GM23248 (cell line): ENCODE results near the gene LRRC3.

Experiments used
- EZH2 ChIP-seq: fragments of 200-600 bp; sonication (generic); IDR thresholded peaks from 2 replicates; pipeline ENCODE4 v1.6.1; 2018; ENCODE audit warnings: antibody characterized with exemption, mild to moderate bottlenecking; ENCODE audit not compliant: insufficient read depth, poor library complexity, severe bottlenecking
- EZH2phosphoT487 ChIP-seq: fragments of 200-600 bp; sonication (generic); IDR thresholded peaks from 2 replicates; pipeline ENCODE4 v1.6.1; 2018; ENCODE audit warnings: antibody characterized with exemption, moderate library complexity, mild to moderate bottlenecking, low read depth; ENCODE audit not compliant: insufficient read depth

DNA sequence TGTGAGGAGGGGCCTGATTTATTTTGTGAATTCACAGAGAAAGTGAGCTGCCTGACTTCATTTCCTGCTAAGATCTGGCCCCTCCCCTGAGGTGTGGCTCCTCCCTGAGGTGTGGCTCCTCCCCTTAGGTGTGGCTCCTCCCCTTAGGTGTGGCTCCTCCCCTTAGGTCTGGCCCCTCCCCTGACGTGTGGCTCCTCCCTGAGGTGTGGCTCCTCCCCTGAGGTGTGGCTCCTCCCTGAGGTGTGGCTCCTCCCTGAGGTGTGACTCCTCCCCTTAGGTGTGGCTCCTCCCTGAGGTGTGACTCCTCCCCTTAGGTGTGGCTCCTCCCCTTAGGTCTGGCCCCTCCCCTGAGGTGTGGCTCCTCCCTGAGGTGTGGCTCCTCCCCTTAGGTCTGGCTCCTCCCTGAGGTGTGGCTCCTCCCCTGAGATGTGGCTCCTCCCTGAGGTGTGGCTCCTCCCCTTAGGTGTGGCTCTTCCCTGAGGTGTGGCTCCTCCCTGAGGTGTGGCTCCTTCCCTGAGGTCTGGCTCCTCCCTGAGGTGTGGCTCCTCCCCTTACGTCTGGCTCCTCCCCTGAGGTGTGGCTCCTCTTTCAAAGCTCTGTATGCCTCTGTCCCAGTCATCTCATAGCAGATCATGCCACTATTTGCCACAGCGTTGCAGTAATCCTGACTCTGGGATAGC, 26.9 kb upstream of the LRRC3 start:
- no peak for TF ChIP-seq EZH2
- TF ChIP-seq EZH2phosphoT487: no peak
